ENCODE results near the gene STARD10.

GRCh38 chr11:72840780-72841179 is 46.9 kb upstream of the STARD10 start:
- TF ChIP-seq CTCF (IDR thresholded peaks at IDR 0.05) (no peak), POLR2A (IDR thresholded peaks at IDR 0.05) (no peak)
